ENCODE measurements around the gene ZNF438.
A peak's percentile ranks its signal among the peaks of the same experiment; 100 is the strongest.

ZNF438 gene

GRCh38 chr10:30967650-30968410 lies 63.8 kb downstream of the ZNF438 start:
- no peak for DNase-seq (ENCODE audit: low read depth in 1 of 2, low spot score in 1 of 2)
- no peaks in the 10 kb centered on the region for H3K27me3 ChIP-seq (ENCODE audit: insufficient read depth, poor library complexity, severe bottlenecking)
- no peak overlapping the region for H3K4me3 ChIP-seq (replicated peaks; ENCODE audit: insufficient read depth, low read length)
- no peak for TF ChIP-seq POLR2AphosphoS5 (IDR thresholded peaks at IDR 0.05; ENCODE audit: low read depth)
- TF ChIP-seq REST (IDR thresholded peaks at IDR 0.05; ENCODE audit: insufficient replicate concordance, low read depth), result no peak
- no peak for TF ChIP-seq SPI1 (IDR thresholded peaks at IDR 0.05; ENCODE audit: borderline replicate concordance, low read depth)
- TF ChIP-seq CTCF (IDR thresholded peaks at IDR 0.05; ENCODE audit: insufficient read depth, low read length), result no peak
- no peak for TF ChIP-seq GABPA (IDR thresholded peaks at IDR 0.05; ENCODE audit: low read depth)
- peak overlapping the region; percentile 8 for H3K27ac ChIP-seq (replicated peaks)

GRCh38 chr10:30963992-30964930 lies 67.4 kb downstream of the ZNF438 start:
- peak in 1 of 2 experiments; percentile 32 for DNase-seq (ENCODE audit: low read depth in 1 of 2, low spot score in 1 of 2)
- TF ChIP-seq POLR2AphosphoS5 (IDR thresholded peaks at IDR 0.05; ENCODE audit: low read depth) (no peak), SPI1 (IDR thresholded peaks at IDR 0.05; ENCODE audit: borderline replicate concordance, low read depth) (peak; percentile 44; the same call in 1 of the 2 replicates), GABPA (IDR thresholded peaks at IDR 0.05; ENCODE audit: low read depth) (no peak), CTCF (IDR thresholded peaks at IDR 0.05; ENCODE audit: insufficient read depth, low read length) (no peak), REST (IDR thresholded peaks at IDR 0.05; ENCODE audit: insufficient replicate concordance, low read depth) (no peak)
- H3K27me3 ChIP-seq (ENCODE audit: insufficient read depth, poor library complexity, severe bottlenecking), result no peaks in the 10 kb centered on the region
- H3K4me3 ChIP-seq (replicated peaks; ENCODE audit: insufficient read depth, low read length), result no peak overlapping the region
- peak overlapping the region; percentile 76 for H3K27ac ChIP-seq (replicated peaks)

DNA sequence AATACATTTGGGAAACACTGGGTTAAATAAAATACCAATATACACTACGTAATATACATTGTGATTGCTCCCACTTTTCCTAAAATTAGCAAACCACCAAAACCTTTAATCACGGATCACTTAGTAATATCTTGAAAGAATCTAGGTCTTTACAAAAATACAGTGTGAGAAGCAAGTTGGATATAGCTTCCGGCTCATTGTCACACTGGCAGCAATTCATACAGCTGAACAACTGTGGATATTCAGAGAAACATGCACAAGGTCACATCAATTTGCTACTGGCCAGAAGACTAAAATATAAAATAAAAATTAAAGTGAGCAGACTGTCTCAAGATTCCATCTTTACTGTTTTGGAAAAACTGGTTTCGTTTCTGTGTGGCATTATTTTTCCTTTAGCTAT lies 69.1 kb downstream of the ZNF438 start:
- H3K4me3 ChIP-seq (replicated peaks; ENCODE audit: insufficient read depth, low read length), result no peak overlapping the region
- TF ChIP-seq POLR2AphosphoS5 (IDR thresholded peaks at IDR 0.05; ENCODE audit: low read depth), result no peak
- TF ChIP-seq GABPA (IDR thresholded peaks at IDR 0.05; ENCODE audit: low read depth), result no peak
- TF ChIP-seq CTCF (IDR thresholded peaks at IDR 0.05; ENCODE audit: insufficient read depth, low read length), result no peak
- TF ChIP-seq REST (IDR thresholded peaks at IDR 0.05; ENCODE audit: insufficient replicate concordance, low read depth), result no peak
- no peak for TF ChIP-seq SPI1 (IDR thresholded peaks at IDR 0.05; ENCODE audit: borderline replicate concordance, low read depth)
- no peak overlapping the region for H3K27ac ChIP-seq (replicated peaks)
- no peak for DNase-seq (ENCODE audit: low read depth in 1 of 2, low spot score in 1 of 2)
- H3K27me3 ChIP-seq (ENCODE audit: insufficient read depth, poor library complexity, severe bottlenecking), result no peaks in the 10 kb centered on the region
